ENCODE measurements around the gene SLCO2B1. TPM values are rescaled to one million over a fixed set of nuclear protein-coding genes. Genes with fewer than 3 reads are reported as not detected.

The SLCO2B1 gene
- total RNA-seq, 1 experiment from 2014 or later, result 0.57 TPM

- no peak for DNase-seq (ENCODE audit: low spot score)
- peaks cover 25% of the 10 kb centered on the region for H3K4me1 Mint-ChIP-seq
- CTCF ChIA-PET, result interaction anchor here (1.7 kb wide), 1 partner anchor 57 kb away, joined by 7 read pairs; no protein-coding TSS in a partner anchor
- no peak for ATAC-seq
- no peak overlapping the region for H3K27ac Mint-ChIP-seq
- no peaks in the 10 kb centered on the region for H3K36me3 Mint-ChIP-seq
- H3K4me3 Mint-ChIP-seq, result no peak overlapping the region
- no peaks in the 10 kb centered on the region for H3K9me3 Mint-ChIP-seq
- POLR2A ChIA-PET, result no interaction called here
- no peak for TF ChIP-seq ZNF281 (CRISPR knock-in tag; IDR thresholded peaks at IDR 0.05)
- no peak for TF ChIP-seq NFYB (CRISPR knock-in tag; conservative IDR thresholded peaks at IDR 0.05; ENCODE audit: low read depth)
- TF ChIP-seq NFATC4 (CRISPR knock-in tag; IDR thresholded peaks at IDR 0.05), result no peak
- TF ChIP-seq MLX (CRISPR knock-in tag; IDR thresholded peaks at IDR 0.05), result no peak
- no peak for TF ChIP-seq ZNF671 (CRISPR knock-in tag; IDR thresholded peaks at IDR 0.05)
- no peak for TF ChIP-seq JUN (CRISPR knock-in tag; IDR thresholded peaks at IDR 0.05)
- TF ChIP-seq SMAD4 (CRISPR knock-in tag; IDR thresholded peaks at IDR 0.05), result no peak
- TF ChIP-seq ATF3 (CRISPR knock-in tag; conservative IDR thresholded peaks at IDR 0.05), result no peak
- no peak for TF ChIP-seq ZNF263 (CRISPR knock-in tag; IDR thresholded peaks at IDR 0.05; ENCODE audit: low read depth)
- no peak for TF ChIP-seq ETV6 (CRISPR knock-in tag; IDR thresholded peaks at IDR 0.05)
- TF ChIP-seq ATF1 (CRISPR knock-in tag; IDR thresholded peaks at IDR 0.05), result no peak
- TF ChIP-seq ATF6 (CRISPR knock-in tag; IDR thresholded peaks at IDR 0.05), result no peak
- TF ChIP-seq KAT7 (CRISPR knock-in tag; IDR thresholded peaks at IDR 0.05; ENCODE audit: borderline replicate concordance), result no peak
- no peaks in the 10 kb centered on the region; the same call in 1 of the 2 replicates for H3K27me3 Mint-ChIP-seq (ENCODE audit: low read depth)
These were observed 46.8 kb downstream of the SLCO2B1 start for GRCh38 chr11:75197512-75198277.

- POLR2A ChIA-PET, result no interaction called here
- H3K4me3 Mint-ChIP-seq, result no peak overlapping the region
- H3K9me3 Mint-ChIP-seq, result no peaks in the 10 kb centered on the region
- H3K27me3 Mint-ChIP-seq (ENCODE audit: low read depth), result no peaks in the 10 kb centered on the region; the same call in 1 of the 2 replicates
- DNase-seq (ENCODE audit: low spot score) (no peak), ATAC-seq (no peak)
- H3K36me3 Mint-ChIP-seq, result no peaks in the 10 kb centered on the region
- peaks cover 30% of the 10 kb centered on the region for H3K4me1 Mint-ChIP-seq
- H3K27ac Mint-ChIP-seq, result no peak overlapping the region
- CTCF ChIA-PET, result interaction anchor here (0.7 to 1.7 kb wide), 3 partner anchors 16 to 58 kb away, joined by 3 to 7 read pairs (median 3); no protein-coding TSS in a partner anchor
- TF ChIP-seq NFE2L1 (CRISPR knock-in tag; IDR thresholded peaks at IDR 0.05), result no peak
- TF ChIP-seq STAT6 (CRISPR knock-in tag; conservative IDR thresholded peaks at IDR 0.05; ENCODE audit: low read depth), result no peak
- no peak for TF ChIP-seq SMAD3 (CRISPR knock-in tag; IDR thresholded peaks at IDR 0.05; ENCODE audit: borderline replicate concordance)
- no peak for TF ChIP-seq TCF7 (CRISPR knock-in tag; IDR thresholded peaks at IDR 0.05; ENCODE audit: low read depth)
- no peak for TF ChIP-seq ATF3 (CRISPR knock-in tag; conservative IDR thresholded peaks at IDR 0.05)
- no peak for TF ChIP-seq HMGXB4 (CRISPR knock-in tag; IDR thresholded peaks at IDR 0.05)
- TF ChIP-seq ELF4 (CRISPR knock-in tag; IDR thresholded peaks at IDR 0.05; ENCODE audit: low read depth), result no peak
- no peak for TF ChIP-seq ZNF232 (CRISPR knock-in tag; IDR thresholded peaks at IDR 0.05)
- no peak for TF ChIP-seq JUN (CRISPR knock-in tag; IDR thresholded peaks at IDR 0.05)
- TF ChIP-seq IRF1 (CRISPR knock-in tag; IDR thresholded peaks at IDR 0.05), result no peak
- TF ChIP-seq ZNF416 (CRISPR knock-in tag; IDR thresholded peaks at IDR 0.05), result no peak
These were observed 47.5 kb downstream of the SLCO2B1 start for GRCh38 chr11:75198278-75198973.
